SJSA1 (cell line): ENCODE measurements around the gene KBTBD13. TPM values are rescaled to one million over a fixed set of nuclear protein-coding genes. Genes with fewer than 3 reads are reported as not detected.

Experiments
- DNase-seq, 2 experiments: peaks; one replicate each; pipeline ENCODE4 v3.0.0-alpha.2; 2015 to 2020; ENCODE audit warnings: low spot score in 2 of 2, low read depth in 1 of 2
- H3K27ac ChIP-seq: fragments of 250-450 bp; sonication (Bioruptor Pico); 2 replicates; pipeline ENCODE4 v1.5.1; 2020; ENCODE audit warnings: mild to moderate bottlenecking, moderate library complexity
- H3K27me3 ChIP-seq: fragments of 250-450 bp; sonication (Bioruptor Pico); replicated peaks from 2 replicates; pipeline ENCODE4 v1.5.1; 2020; ENCODE audit warnings: mild to moderate bottlenecking, moderate library complexity
- H3K36me3 ChIP-seq: fragments of 250-450 bp; sonication (Bioruptor Pico); 2 replicates; pipeline ENCODE4 v1.5.1; 2020; ENCODE audit warnings: mild to moderate bottlenecking
- H3K4me1 ChIP-seq: fragments of 250-450 bp; sonication (Bioruptor Pico); replicated peaks from 2 replicates; pipeline ENCODE4 v1.6.1; 2021; ENCODE audit warnings: mild to moderate bottlenecking
- H3K4me3 ChIP-seq: fragments of 250-450 bp; sonication (Bioruptor Pico); 2 replicates; pipeline ENCODE4 v1.5.1; 2020; ENCODE audit warnings: mild to moderate bottlenecking
- H3K9me3 ChIP-seq: fragments of 250-450 bp; sonication (Bioruptor Pico); replicated peaks from 2 replicates; pipeline ENCODE4 v1.5.1; 2020; ENCODE audit warnings: mild to moderate bottlenecking
- total RNA-seq: library from RNA; depleted of rRNA; stranded (reverse); fragments of >200 nt; shearing (Covaris generic); gene quantifications from 2 replicates; pipeline ENCODE4 v1.2.3, GENCODE V29; 2014; rRNA removed

KBTBD13 gene
- total RNA-seq = not detected in 2 replicates

- DNase-seq = no peak
- Histone ChIP-seq H3K4me3 (no peak within 1 kb of the TSS), H3K27ac (no peak within 1 kb of the TSS), H3K36me3 (no peaks in the 10 kb centered on the region), H3K9me3 (no peaks in the 10 kb centered on the region), H3K27me3 (no peaks in the 10 kb centered on the region), H3K4me1 (peaks cover 16% of the 10 kb centered on the region)
These were observed at the start of gene KBTBD13 for GRCh38 chr15:65076486-65077290. Gene KBTBD13 (plus strand): TSS chr15:65076746. CDS start chr15:65076816, 70 bp downstream.

- Histone ChIP-seq H3K9me3 (no peaks in the 10 kb centered on the region), H3K27ac (no peak overlapping the region), H3K4me3 (no peak overlapping the region), H3K27me3 (no peaks in the 10 kb centered on the region), H3K4me1 (peaks cover 13% of the 10 kb centered on the region), H3K36me3 (peaks cover 40% of the 10 kb centered on the region)
- DNase-seq = no peak
These were observed 49.8 kb upstream of the KBTBD13 start for GRCh38 chr15:65026756-65027155.

GRCh38 chr15:65027593-65027992 is 49.0 kb upstream of the KBTBD13 start:
- no peak for DNase-seq
- H3K36me3 ChIP-seq = peaks cover 40% of the 10 kb centered on the region
- H3K4me1 ChIP-seq = peaks cover 15% of the 10 kb centered on the region
- no peak overlapping the region for H3K4me3 ChIP-seq
- H3K27ac ChIP-seq = no peak overlapping the region
- H3K9me3 ChIP-seq = no peaks in the 10 kb centered on the region
- H3K27me3 ChIP-seq = no peaks in the 10 kb centered on the region

- peak overlapping the region; percentile 84 for H3K4me3 ChIP-seq
These were observed 48.2 kb upstream of the KBTBD13 start for GRCh38 chr15:65028338-65028737.

GRCh38 chr15:65028921-65029735 is 47.4 kb upstream of the KBTBD13 start, which contains the start of gene MTFMT:
Gene MTFMT (minus strand): TSS chr15:65029639. CDS start chr15:65029613, 26 bp downstream.
- Histone ChIP-seq H3K4me3 (peak within 1 kb of the TSS; percentile 84), H3K27me3 (no peaks in the 10 kb centered on the region), H3K9me3 (no peaks in the 10 kb centered on the region), H3K4me1 (peaks cover 29% of the 10 kb centered on the region), H3K27ac (peak within 1 kb of the TSS; percentile 4; the same call in 1 of the 2 replicates), H3K36me3 (peaks cover 33% of the 10 kb centered on the region)
- DNase-seq = peak; percentile 85 to 91

More at GRCh38 chr15:65028338-65028737, 48.2 kb upstream of the KBTBD13 start:
- peaks cover 23% of the 10 kb centered on the region for H3K4me1 ChIP-seq
- H3K9me3 ChIP-seq = no peaks in the 10 kb centered on the region
- H3K27me3 ChIP-seq = no peaks in the 10 kb centered on the region
- H3K36me3 ChIP-seq = peaks cover 40% of the 10 kb centered on the region
- no peak for DNase-seq
- H3K27ac ChIP-seq = no peak overlapping the region

GRCh38 chr15:65029736-65030208 is 46.8 kb upstream of the KBTBD13 start:
- DNase-seq = no peak
- Histone ChIP-seq H3K27me3 (no peaks in the 10 kb centered on the region), H3K27ac (no peak overlapping the region), H3K9me3 (no peaks in the 10 kb centered on the region), H3K4me3 (peak overlapping the region; percentile 84), H3K4me1 (peaks cover 29% of the 10 kb centered on the region), H3K36me3 (peaks cover 29% of the 10 kb centered on the region)

- Histone ChIP-seq H3K9me3 (no peaks in the 10 kb centered on the region), H3K27ac (peak overlapping the region; percentile 38), H3K27me3 (no peaks in the 10 kb centered on the region), H3K4me1 (peaks cover 25% of the 10 kb centered on the region), H3K36me3 (peaks cover 9% of the 10 kb centered on the region), H3K4me3 (no peak overlapping the region)
- peak; percentile 79 to 92 for DNase-seq
These were observed 43.6 kb upstream of the KBTBD13 start for GRCh38 chr15:65032801-65033537.

- H3K4me3 ChIP-seq = no peak overlapping the region
- H3K9me3 ChIP-seq = no peaks in the 10 kb centered on the region
- no peaks in the 10 kb centered on the region for H3K27me3 ChIP-seq
- peak overlapping the region; percentile 38 for H3K27ac ChIP-seq
- DNase-seq = peak in 1 of 2 experiments; percentile 60
- H3K4me1 ChIP-seq = peaks cover 17% of the 10 kb centered on the region
- peaks cover 5% of the 10 kb centered on the region for H3K36me3 ChIP-seq
These were observed 42.8 kb upstream of the KBTBD13 start for GRCh38 chr15:65033659-65034269.

GRCh38 chr15:65034719-65035118 is 41.8 kb upstream of the KBTBD13 start:
- no peaks in the 10 kb centered on the region for H3K27me3 ChIP-seq
- DNase-seq = no peak

GRCh38 chr15:65037309-65037708 is 39.2 kb upstream of the KBTBD13 start:
- H3K4me1 ChIP-seq = peaks cover 15% of the 10 kb centered on the region

More at GRCh38 chr15:65034719-65035118, 41.8 kb upstream of the KBTBD13 start:
- H3K4me1 ChIP-seq = peaks cover 15% of the 10 kb centered on the region
- H3K27ac ChIP-seq = no peak overlapping the region
- no peaks in the 10 kb centered on the region for H3K9me3 ChIP-seq
- no peaks in the 10 kb centered on the region for H3K36me3 ChIP-seq
- no peak overlapping the region for H3K4me3 ChIP-seq

GRCh38 chr15:65038428-65038827 is 38.1 kb upstream of the KBTBD13 start:
- no peaks in the 10 kb centered on the region for H3K9me3 ChIP-seq
- H3K4me1 ChIP-seq = peaks cover 15% of the 10 kb centered on the region
- no peaks in the 10 kb centered on the region for H3K36me3 ChIP-seq
- DNase-seq = no peak
- H3K4me3 ChIP-seq = no peak overlapping the region
- H3K27ac ChIP-seq = no peak overlapping the region
- H3K27me3 ChIP-seq = no peaks in the 10 kb centered on the region

More at GRCh38 chr15:65037309-65037708, 39.2 kb upstream of the KBTBD13 start:
- Histone ChIP-seq H3K9me3 (no peaks in the 10 kb centered on the region), H3K36me3 (no peaks in the 10 kb centered on the region), H3K4me3 (no peak overlapping the region), H3K27me3 (no peaks in the 10 kb centered on the region), H3K27ac (no peak overlapping the region)
- no peak for DNase-seq

- H3K4me3 ChIP-seq = no peak overlapping the region
- H3K36me3 ChIP-seq = no peaks in the 10 kb centered on the region
- peaks cover 14% of the 10 kb centered on the region for H3K4me1 ChIP-seq
- H3K27me3 ChIP-seq = no peaks in the 10 kb centered on the region
- no peak overlapping the region for H3K27ac ChIP-seq
- H3K9me3 ChIP-seq = no peaks in the 10 kb centered on the region
- DNase-seq = no peak
These were observed 37.7 kb upstream of the KBTBD13 start for GRCh38 chr15:65038836-65039235.

GRCh38 chr15:65040461-65040860 is 36.1 kb upstream of the KBTBD13 start:
- H3K36me3 ChIP-seq = peaks cover 7% of the 10 kb centered on the region
- no peak overlapping the region for H3K4me3 ChIP-seq

More at GRCh38 chr15:65040461-65040860, 36.1 kb upstream of the KBTBD13 start:
- no peaks in the 10 kb centered on the region for H3K27me3 ChIP-seq
- H3K9me3 ChIP-seq = no peaks in the 10 kb centered on the region
- DNase-seq = no peak
- no peak overlapping the region for H3K27ac ChIP-seq
- H3K4me1 ChIP-seq = peaks cover 25% of the 10 kb centered on the region
